ENCODE measurements around the gene ISY1. TPM values are rescaled to one million over a fixed set of nuclear protein-coding genes. Genes with fewer than 3 reads are reported as not detected.
"Not testable (repeated sequence)": the region's sequence is repeated elsewhere in the genome, so short reads cannot be mapped to it uniquely, and the experiment has no call there.

ISY1 gene
- total RNA-seq, 1 experiment from 2014 or later = 62.3 TPM

GRCh38 chr3:129095285-129095684 is 65.6 kb downstream of the ISY1 start:
- POLR2A ChIA-PET (ENCODE audit: unreplicated experiment) = no interaction called here

GRCh38 chr3:129088312-129088711 is 72.6 kb downstream of the ISY1 start:
- H3K27me3 ChIP-seq (ENCODE audit: insufficient read depth, low read depth); CTCF ChIA-PET; intact Hi-C loops (cut with micrococcal nuclease; ENCODE audit: unreplicated experiment); BruUV-seq (replicated peaks); DNase-seq; H3K4me2 ChIP-seq; H3K27ac ChIP-seq; H3K79me2 ChIP-seq (ENCODE audit: low read depth); H3K9me2 ChIP-seq (ENCODE audit: insufficient read depth); H2AFZ ChIP-seq; POLR2A ChIA-PET (ENCODE audit: unreplicated experiment); H3K4me3 ChIP-seq; H3K9me3 ChIP-seq (ENCODE audit: insufficient read depth, low read depth); H3K36me3 ChIP-seq (ENCODE audit: low read depth); H4K20me1 ChIP-seq (ENCODE audit: insufficient read depth); H3K4me1 ChIP-seq (replicated peaks; ENCODE audit: insufficient read depth); H3F3A ChIP-seq (ENCODE audit: insufficient read depth, low read depth): not testable (repeated sequence)

More at GRCh38 chr3:129095285-129095684, 65.6 kb downstream of the ISY1 start:
- Histone ChIP-seq H3F3A (ENCODE audit: insufficient read depth, low read depth) (no peaks in the 10 kb centered on the region), H3K4me1 (replicated peaks; ENCODE audit: insufficient read depth) (no peaks in the 10 kb centered on the region), H3K4me2 (no peak overlapping the region), H3K9me3 (ENCODE audit: insufficient read depth, low read depth) (no peaks in the 10 kb centered on the region), H3K27me3 (ENCODE audit: insufficient read depth, low read depth) (no peaks in the 10 kb centered on the region), H3K79me2 (ENCODE audit: low read depth) (no peaks in the 10 kb centered on the region), H3K9me2 (ENCODE audit: insufficient read depth) (no peaks in the 10 kb centered on the region), H3K27ac (no peak overlapping the region), H2AFZ (no peak overlapping the region), H3K36me3 (ENCODE audit: low read depth) (peaks cover 11% of the 10 kb centered on the region; the same call in 1 of the 2 replicates), H3K4me3 (no peak overlapping the region), H4K20me1 (ENCODE audit: insufficient read depth) (peaks cover 19% of the 10 kb centered on the region)
- intact Hi-C loops (cut with micrococcal nuclease; ENCODE audit: unreplicated experiment) = no loop called here
- BruUV-seq (replicated peaks) = no TSS peak
- TF ChIP-seq CTCF (conservative IDR thresholded peaks at IDR 0.05) (no peak), EZH2 (IDR thresholded peaks at IDR 0.05; ENCODE audit: low read depth) (no peak)
- CTCF ChIA-PET = no interaction called here
- no peak for DNase-seq

GRCh38 chr3:129087904-129088303 is 73.0 kb downstream of the ISY1 start:
- H3K9me3 ChIP-seq (ENCODE audit: insufficient read depth, low read depth); H2AFZ ChIP-seq; H3K36me3 ChIP-seq (ENCODE audit: low read depth); H3K4me2 ChIP-seq; H3K79me2 ChIP-seq (ENCODE audit: low read depth); intact Hi-C loops (cut with micrococcal nuclease; ENCODE audit: unreplicated experiment); H4K20me1 ChIP-seq (ENCODE audit: insufficient read depth); BruUV-seq (replicated peaks); H3K4me1 ChIP-seq (replicated peaks; ENCODE audit: insufficient read depth); H3K27ac ChIP-seq; H3F3A ChIP-seq (ENCODE audit: insufficient read depth, low read depth); H3K27me3 ChIP-seq (ENCODE audit: insufficient read depth, low read depth); H3K9me2 ChIP-seq (ENCODE audit: insufficient read depth); H3K4me3 ChIP-seq; POLR2A ChIA-PET (ENCODE audit: unreplicated experiment); CTCF ChIA-PET: not testable (repeated sequence)
- DNase-seq = peak in 1 of 2 experiments; percentile 28

GRCh38 chr3:129087138-129087702 is 73.6 kb downstream of the ISY1 start:
- H3K36me3 ChIP-seq (ENCODE audit: low read depth) = peaks cover 2% of the 10 kb centered on the region; the same call in 1 of the 2 replicates
- DNase-seq = no peak
- intact Hi-C loops (cut with micrococcal nuclease; ENCODE audit: unreplicated experiment) = no loop called here
- no peaks in the 10 kb centered on the region for H3K4me1 ChIP-seq (replicated peaks; ENCODE audit: insufficient read depth)
- H3F3A ChIP-seq (ENCODE audit: insufficient read depth, low read depth) = no peaks in the 10 kb centered on the region
- no peaks in the 10 kb centered on the region for H3K27me3 ChIP-seq (ENCODE audit: insufficient read depth, low read depth)
- no peak overlapping the region for H3K27ac ChIP-seq
- CTCF ChIA-PET = no interaction called here
- no peak overlapping the region for H2AFZ ChIP-seq
- BruUV-seq (replicated peaks) = no TSS peak
- H4K20me1 ChIP-seq (ENCODE audit: insufficient read depth) = peaks cover 4% of the 10 kb centered on the region; the same call in 1 of the 2 replicates
- TF ChIP-seq EZH2 (IDR thresholded peaks at IDR 0.05; ENCODE audit: low read depth) (no peak), CTCF (conservative IDR thresholded peaks at IDR 0.05) (no peak)
- H3K79me2 ChIP-seq (ENCODE audit: low read depth) = no peaks in the 10 kb centered on the region
- no peak overlapping the region for H3K4me2 ChIP-seq
- H3K9me3 ChIP-seq (ENCODE audit: insufficient read depth, low read depth) = no peaks in the 10 kb centered on the region
- no peaks in the 10 kb centered on the region for H3K9me2 ChIP-seq (ENCODE audit: insufficient read depth)
- POLR2A ChIA-PET (ENCODE audit: unreplicated experiment) = no interaction called here
- H3K4me3 ChIP-seq = no peak overlapping the region
